OCI-LY1 (cell line): ENCODE results near the gene HEXIM1.

ENCODE experiments used
- H2AFZ ChIP-seq: fragments of 200-600 bp; sonication (generic), shearing (Covaris generic); 2 replicates; pipeline ENCODE4 v1.6.0; 2014; ENCODE audit warnings: antibody characterized with exemption, mild to moderate bottlenecking, low read length
- H3F3A ChIP-seq: fragments of 200-600 bp; sonication (generic), shearing (Covaris generic); 2 replicates; pipeline ENCODE4 v1.6.0; 2014; ENCODE audit warnings: mild to moderate bottlenecking, antibody characterized with exemption, low read length, moderate library complexity; ENCODE audit not compliant: insufficient read depth
- H3K27ac ChIP-seq: fragments of 200-600 bp; sonication (generic); 2 replicates; pipeline ENCODE4 v1.5.1; 2014; ENCODE audit warnings: low read length, mixed run types, mild to moderate bottlenecking, low read depth; ENCODE audit not compliant: poor library complexity, severe bottlenecking
- H3K27me3 ChIP-seq: fragments of 200-600 bp; sonication (generic); 2 replicates; pipeline ENCODE4 v1.6.0; 2014; ENCODE audit warnings: antibody characterized with exemption, mild to moderate bottlenecking, low read length, moderate library complexity; ENCODE audit not compliant: insufficient read depth
- H3K36me3 ChIP-seq: fragments of 200-600 bp; sonication (generic); 2 replicates; pipeline ENCODE4 v1.6.1; 2014; ENCODE audit warnings: mild to moderate bottlenecking, antibody characterized with exemption, low read length, moderate library complexity, mixed read lengths; ENCODE audit not compliant: insufficient read depth
- H3K4me1 ChIP-seq: fragments of 200-600 bp; sonication (generic); 2 replicates; pipeline ENCODE4 v1.5.1; 2014; ENCODE audit warnings: mild to moderate bottlenecking, low read length, moderate library complexity; ENCODE audit not compliant: insufficient read depth, severe bottlenecking
- H3K4me2 ChIP-seq: fragments of 200-600 bp; sonication (generic), shearing (Covaris generic); 2 replicates; pipeline ENCODE4 v1.6.1; 2014; ENCODE audit warnings: low read length
- H3K4me3 ChIP-seq: fragments of 200-600 bp; sonication (generic); 2 replicates; pipeline ENCODE4 v1.5.1; 2014; ENCODE audit warnings: low read length, low read depth, mild to moderate bottlenecking, mixed read lengths; ENCODE audit not compliant: poor library complexity, severe bottlenecking
- H3K79me2 ChIP-seq: fragments of 200-600 bp; shearing (Covaris generic); 2 replicates; pipeline ENCODE4 v1.6.1; 2016; ENCODE audit warnings: mixed run types, low read length, mixed read lengths; ENCODE audit not compliant: insufficient read depth
- H3K9ac ChIP-seq: fragments of 200-600 bp; sonication (generic), shearing (Covaris generic); 2 replicates; pipeline ENCODE4 v1.6.1; 2014; ENCODE audit warnings: mild to moderate bottlenecking, low read length, mixed read lengths
- H3K9me2 ChIP-seq: fragments of 200-600 bp; sonication (generic), shearing (Covaris generic); 2 replicates; pipeline ENCODE4 v1.6.1; 2014; ENCODE audit warnings: low read depth, mild to moderate bottlenecking, low read length, mixed read lengths
- H3K9me3 ChIP-seq: fragments of 200-600 bp; shearing (Covaris generic); 2 replicates; pipeline ENCODE4 v1.6.1; 2014; ENCODE audit warnings: low read length, mixed read lengths
- H4K20me1 ChIP-seq: fragments of 200-600 bp; sonication (generic), shearing (Covaris generic); 2 replicates; pipeline ENCODE4 v1.6.0; 2016; ENCODE audit warnings: mild to moderate bottlenecking, low read length; ENCODE audit not compliant: insufficient read depth
- EZH2 ChIP-seq: fragments of 200-600 bp; sonication (generic), shearing (Covaris generic); IDR thresholded peaks from 2 replicates; pipeline ENCODE4 v1.8.0; 2017; ENCODE audit warnings: borderline replicate concordance, mixed run types, mild to moderate bottlenecking, antibody characterized with exemption, low read length, moderate library complexity, mixed read lengths
- TF ChIP-seq, protein P1 (sequence below): fragments of 200-600 bp; sonication (generic), shearing (Covaris generic); IDR thresholded peaks from 2 replicates; pipeline ENCODE4 v1.5.1; 2017; ENCODE audit warnings: mild to moderate bottlenecking, antibody characterized with exemption, low read length, moderate library complexity, mixed read lengths

HEXIM1 gene

DNA sequence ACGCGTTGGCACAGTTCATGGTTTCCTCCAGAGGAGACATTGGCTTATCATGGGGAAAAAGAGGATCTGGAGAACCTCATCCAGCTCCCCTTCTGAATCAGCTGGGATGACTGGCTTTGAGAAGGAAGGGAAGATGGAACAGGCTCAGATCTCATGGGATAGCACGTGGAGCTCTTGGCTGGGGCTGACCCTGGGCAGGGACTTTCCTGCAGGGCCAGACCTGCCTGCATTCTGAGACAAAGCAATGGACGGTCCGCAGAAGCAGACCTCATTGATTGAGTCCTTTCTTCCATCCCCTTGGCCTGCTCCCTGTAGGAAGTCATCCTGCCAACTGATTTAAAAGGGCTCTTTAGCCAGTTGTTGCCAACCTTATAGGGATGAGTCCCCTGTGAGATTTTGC, 42.2 kb upstream of the HEXIM1 start:
- Histone ChIP-seq H3K4me3 (no peak overlapping the region), H3K36me3 (peaks cover 76% of the 10 kb centered on the region), H2AFZ (no peak overlapping the region), H4K20me1 (no peaks in the 10 kb centered on the region), H3K27ac (no peak overlapping the region), H3K4me2 (no peak overlapping the region), H3K27me3 (no peaks in the 10 kb centered on the region), H3K4me1 (no peaks in the 10 kb centered on the region), H3K79me2 (no peaks in the 10 kb centered on the region), H3K9me2 (no peaks in the 10 kb centered on the region), H3K9ac (no peak overlapping the region), H3F3A (no peaks in the 10 kb centered on the region), H3K9me3 (no peaks in the 10 kb centered on the region)
- TF ChIP-seq EZH2: no peak
- TF ChIP-seq, protein P1, sequence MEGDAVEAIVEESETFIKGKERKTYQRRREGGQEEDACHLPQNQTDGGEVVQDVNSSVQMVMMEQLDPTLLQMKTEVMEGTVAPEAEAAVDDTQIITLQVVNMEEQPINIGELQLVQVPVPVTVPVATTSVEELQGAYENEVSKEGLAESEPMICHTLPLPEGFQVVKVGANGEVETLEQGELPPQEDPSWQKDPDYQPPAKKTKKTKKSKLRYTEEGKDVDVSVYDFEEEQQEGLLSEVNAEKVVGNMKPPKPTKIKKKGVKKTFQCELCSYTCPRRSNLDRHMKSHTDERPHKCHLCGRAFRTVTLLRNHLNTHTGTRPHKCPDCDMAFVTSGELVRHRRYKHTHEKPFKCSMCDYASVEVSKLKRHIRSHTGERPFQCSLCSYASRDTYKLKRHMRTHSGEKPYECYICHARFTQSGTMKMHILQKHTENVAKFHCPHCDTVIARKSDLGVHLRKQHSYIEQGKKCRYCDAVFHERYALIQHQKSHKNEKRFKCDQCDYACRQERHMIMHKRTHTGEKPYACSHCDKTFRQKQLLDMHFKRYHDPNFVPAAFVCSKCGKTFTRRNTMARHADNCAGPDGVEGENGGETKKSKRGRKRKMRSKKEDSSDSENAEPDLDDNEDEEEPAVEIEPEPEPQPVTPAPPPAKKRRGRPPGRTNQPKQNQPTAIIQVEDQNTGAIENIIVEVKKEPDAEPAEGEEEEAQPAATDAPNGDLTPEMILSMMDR: no peak

DNA sequence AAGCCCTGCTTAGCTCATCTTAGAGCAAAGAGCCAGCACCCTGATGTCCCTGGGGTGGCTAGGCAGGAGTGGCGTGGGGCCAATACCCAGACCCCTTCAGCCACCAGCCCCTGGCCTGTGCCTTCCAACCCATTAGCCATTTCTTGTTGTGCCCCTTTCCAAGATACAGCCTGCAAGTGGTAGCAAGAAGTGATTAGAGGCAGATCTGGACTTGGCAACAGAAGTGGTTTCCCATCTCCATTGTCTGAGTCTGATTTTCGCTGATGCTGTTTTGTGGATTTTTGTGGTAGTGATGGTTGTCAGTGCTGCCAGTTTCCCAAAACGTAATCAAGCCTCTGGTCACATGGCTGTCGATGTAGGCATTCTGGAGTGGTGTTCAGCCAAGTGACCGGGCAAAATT, 41.7 kb upstream of the HEXIM1 start:
- TF ChIP-seq, protein P1: no peak
- no peak for TF ChIP-seq EZH2
- H3K36me3 ChIP-seq: peaks cover 74% of the 10 kb centered on the region
- H3K4me3 ChIP-seq: no peak overlapping the region
- no peak overlapping the region for H3K4me2 ChIP-seq
- no peaks in the 10 kb centered on the region for H3K79me2 ChIP-seq
- no peaks in the 10 kb centered on the region for H3K9me3 ChIP-seq
- H3K27ac ChIP-seq: no peak overlapping the region
- no peaks in the 10 kb centered on the region for H4K20me1 ChIP-seq
- no peaks in the 10 kb centered on the region for H3K27me3 ChIP-seq
- H3K4me1 ChIP-seq: no peaks in the 10 kb centered on the region
- no peak overlapping the region for H2AFZ ChIP-seq
- H3K9me2 ChIP-seq: no peaks in the 10 kb centered on the region
- H3K9ac ChIP-seq: no peak overlapping the region
- H3F3A ChIP-seq: no peaks in the 10 kb centered on the region

DNA sequence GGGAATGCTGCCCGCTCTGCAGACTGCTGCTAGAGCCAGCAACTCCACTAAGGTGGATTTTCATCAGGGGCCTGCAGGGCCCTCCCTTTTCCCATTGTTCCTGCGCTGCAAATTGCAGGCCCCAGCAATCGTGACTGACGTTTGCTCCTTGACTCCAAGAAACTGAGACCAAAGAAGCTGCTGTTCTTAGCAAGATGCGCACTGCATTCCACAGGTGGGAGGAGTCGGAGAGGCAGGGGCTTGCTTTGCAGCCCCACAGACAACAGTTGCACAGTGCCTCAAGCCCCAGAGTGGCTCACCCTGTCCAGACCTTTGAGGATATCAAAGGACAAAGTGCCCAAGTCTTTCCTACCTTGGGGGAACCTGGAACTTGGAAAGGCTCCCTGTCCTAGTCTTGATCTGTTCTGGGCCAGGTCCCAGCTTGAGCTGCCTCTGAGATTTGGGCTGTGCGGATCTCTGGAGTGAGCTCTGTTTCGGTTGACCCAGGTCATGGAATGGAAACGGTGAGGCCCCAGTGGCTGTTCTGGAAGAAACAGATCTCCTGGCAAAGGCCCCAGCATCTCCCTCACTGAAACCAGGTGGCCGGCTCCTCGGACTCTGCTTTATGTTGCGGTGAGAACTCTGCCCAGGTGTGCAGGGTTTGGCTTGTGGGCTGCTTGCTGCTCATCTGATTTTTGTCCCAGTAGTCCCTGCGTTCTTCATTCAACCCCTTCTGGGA, 40.8 kb upstream of the HEXIM1 start:
- Histone ChIP-seq H3K9me2 (no peaks in the 10 kb centered on the region), H3K4me2 (no peak overlapping the region), H3K79me2 (no peaks in the 10 kb centered on the region), H3K9me3 (no peaks in the 10 kb centered on the region), H2AFZ (no peak overlapping the region), H3K4me3 (no peak overlapping the region), H3F3A (no peaks in the 10 kb centered on the region), H3K27ac (no peak overlapping the region), H3K27me3 (no peaks in the 10 kb centered on the region), H3K36me3 (peaks cover 65% of the 10 kb centered on the region), H3K9ac (no peak overlapping the region), H3K4me1 (no peaks in the 10 kb centered on the region), H4K20me1 (no peaks in the 10 kb centered on the region)
- TF ChIP-seq EZH2: no peak
- TF ChIP-seq, protein P1: no peak
